ENCODE measurements around the gene RASSF1. TPM values are rescaled to one million over a fixed set of nuclear protein-coding genes. Genes with fewer than 3 reads are reported as not detected.

RASSF1 gene
- total and polyA plus RNA-seq, 2 of the 8 experiments (the other 6 are each of a cell fraction or from before 2014, with no cell fraction given), result 10.3 to 15.7 TPM

DNA sequence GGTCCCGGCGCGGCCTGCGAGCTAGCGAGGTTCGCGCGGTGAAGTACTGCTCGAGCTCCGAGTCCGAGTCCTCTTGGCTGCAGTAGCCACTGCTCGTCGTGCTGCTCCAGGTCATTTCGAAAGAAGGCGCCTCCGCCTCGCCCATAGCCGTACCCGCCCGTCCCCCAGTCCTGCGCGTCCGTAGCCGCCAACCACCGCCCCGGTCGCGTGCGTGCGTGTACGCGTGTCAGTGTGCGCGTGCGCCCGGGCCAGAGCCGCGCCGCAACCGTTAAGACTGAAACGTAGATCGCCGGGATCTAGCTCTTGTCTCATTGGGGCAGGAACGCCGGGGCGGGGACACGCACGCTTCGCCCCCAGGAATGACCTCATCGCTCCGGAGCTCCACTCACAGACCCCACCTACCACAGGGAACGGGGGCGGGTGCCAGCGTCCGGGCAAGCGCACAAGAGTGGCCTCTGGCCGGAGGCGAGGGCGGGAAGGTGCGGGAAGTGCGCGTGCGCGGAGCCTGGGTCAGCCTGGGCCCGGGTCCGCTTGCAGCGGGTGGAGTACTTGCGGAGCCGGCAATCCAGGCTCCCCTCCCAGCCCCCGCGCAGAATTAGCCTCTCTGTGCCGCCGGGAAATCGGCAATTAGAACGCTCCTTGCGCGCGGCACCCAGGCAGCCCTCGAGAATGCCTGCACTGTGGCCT is 3.3 kb downstream of the RASSF1 start (continued):
- TF ChIP-seq, protein P1, sequence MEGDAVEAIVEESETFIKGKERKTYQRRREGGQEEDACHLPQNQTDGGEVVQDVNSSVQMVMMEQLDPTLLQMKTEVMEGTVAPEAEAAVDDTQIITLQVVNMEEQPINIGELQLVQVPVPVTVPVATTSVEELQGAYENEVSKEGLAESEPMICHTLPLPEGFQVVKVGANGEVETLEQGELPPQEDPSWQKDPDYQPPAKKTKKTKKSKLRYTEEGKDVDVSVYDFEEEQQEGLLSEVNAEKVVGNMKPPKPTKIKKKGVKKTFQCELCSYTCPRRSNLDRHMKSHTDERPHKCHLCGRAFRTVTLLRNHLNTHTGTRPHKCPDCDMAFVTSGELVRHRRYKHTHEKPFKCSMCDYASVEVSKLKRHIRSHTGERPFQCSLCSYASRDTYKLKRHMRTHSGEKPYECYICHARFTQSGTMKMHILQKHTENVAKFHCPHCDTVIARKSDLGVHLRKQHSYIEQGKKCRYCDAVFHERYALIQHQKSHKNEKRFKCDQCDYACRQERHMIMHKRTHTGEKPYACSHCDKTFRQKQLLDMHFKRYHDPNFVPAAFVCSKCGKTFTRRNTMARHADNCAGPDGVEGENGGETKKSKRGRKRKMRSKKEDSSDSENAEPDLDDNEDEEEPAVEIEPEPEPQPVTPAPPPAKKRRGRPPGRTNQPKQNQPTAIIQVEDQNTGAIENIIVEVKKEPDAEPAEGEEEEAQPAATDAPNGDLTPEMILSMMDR (IDR thresholded peaks at IDR 0.05; ENCODE audit: control extremely low read depth in 1 of 3, insufficient read depth in 1 of 3, low read depth in 1 of 3, low read length in 3 of 3), result no peak
- no peak for TF ChIP-seq RAD21 (IDR thresholded peaks at IDR 0.05 in 1 of 2, conservative IDR thresholded peaks at IDR 0.05 in 1 of 2; ENCODE audit: low read depth in 2 of 2, low read length in 2 of 2)
- TF ChIP-seq JUND (IDR thresholded peaks at IDR 0.05; ENCODE audit: low read length), result peak; percentile 91
- no peak for TF ChIP-seq YY1 (IDR thresholded peaks at IDR 0.05; ENCODE audit: low read depth, low read length)
- TF ChIP-seq KDM4A (IDR thresholded peaks at IDR 0.05; ENCODE audit: low read depth, low read length, severe bottlenecking), result peak; percentile 87
- TF ChIP-seq CBX5 (IDR thresholded peaks at IDR 0.05; ENCODE audit: low read depth, low read length), result no peak
- peak; percentile 34 for TF ChIP-seq NRF1 (IDR thresholded peaks at IDR 0.05; ENCODE audit: low read depth, low read length)
- peak; percentile 76; the same call in 1 of the 2 replicates for TF ChIP-seq RBBP5 (IDR thresholded peaks at IDR 0.05; ENCODE audit: borderline replicate concordance, low read depth, low read length)
- TF ChIP-seq CBX8 (IDR thresholded peaks at IDR 0.05; ENCODE audit: borderline replicate concordance, low read depth, low read length), result no peak
- TF ChIP-seq BRCA1 (IDR thresholded peaks at IDR 0.05; ENCODE audit: low read depth, low read length), result no peak
- TF ChIP-seq, protein P2, sequence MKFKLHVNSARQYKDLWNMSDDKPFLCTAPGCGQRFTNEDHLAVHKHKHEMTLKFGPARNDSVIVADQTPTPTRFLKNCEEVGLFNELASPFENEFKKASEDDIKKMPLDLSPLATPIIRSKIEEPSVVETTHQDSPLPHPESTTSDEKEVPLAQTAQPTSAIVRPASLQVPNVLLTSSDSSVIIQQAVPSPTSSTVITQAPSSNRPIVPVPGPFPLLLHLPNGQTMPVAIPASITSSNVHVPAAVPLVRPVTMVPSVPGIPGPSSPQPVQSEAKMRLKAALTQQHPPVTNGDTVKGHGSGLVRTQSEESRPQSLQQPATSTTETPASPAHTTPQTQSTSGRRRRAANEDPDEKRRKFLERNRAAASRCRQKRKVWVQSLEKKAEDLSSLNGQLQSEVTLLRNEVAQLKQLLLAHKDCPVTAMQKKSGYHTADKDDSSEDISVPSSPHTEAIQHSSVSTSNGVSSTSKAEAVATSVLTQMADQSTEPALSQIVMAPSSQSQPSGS (IDR thresholded peaks at IDR 0.05; ENCODE audit: low read length), result peak; percentile 94
- no peak for TF ChIP-seq BCL11A (IDR thresholded peaks at IDR 0.05; ENCODE audit: low read depth in 2 of 2, low read length in 2 of 2)
- TF ChIP-seq POU5F1 (IDR thresholded peaks at IDR 0.05; ENCODE audit: low read depth, low read length), result no peak
- TF ChIP-seq TEAD4 (IDR thresholded peaks at IDR 0.05; ENCODE audit: low read depth, low read length), result 0 out of 2 replicates have a peak, but pooled peaks have one; percentile 5
- no peak for TF ChIP-seq TAF7 (optimal IDR thresholded peaks at IDR 0.05; ENCODE audit: borderline replicate concordance, low read depth, low read length)
- TF ChIP-seq SP1 (IDR thresholded peaks at IDR 0.05; ENCODE audit: low read depth, low read length), result no peak
- TF ChIP-seq BACH1 (IDR thresholded peaks at IDR 0.05; ENCODE audit: low read length), result peak; percentile 70
- TF ChIP-seq RNF2 (IDR thresholded peaks at IDR 0.05; ENCODE audit: borderline replicate concordance, low read depth, low read length, missing control alignments, poor library complexity, severe bottlenecking), result peak; percentile 19
- TF ChIP-seq SP2 (IDR thresholded peaks at IDR 0.05; ENCODE audit: low read length), result no peak

Data from H1 (cell line).